Retinal pigment epithelial cell (primary cell): Measurements from ENCODE around the gene NRK.
"Not testable (repeated sequence)": the region's sequence is repeated elsewhere in the genome, so short reads cannot be mapped to it uniquely, and the experiment has no call there.

Source experiments
- DNase-seq: peaks from one replicate; pipeline ENCODE4 v3.0.0-alpha.2; 2010; ENCODE audit warnings: low read depth
- H3K4me3 ChIP-seq: 2 replicates; pipeline ENCODE4 v1.5.1; 2011; ENCODE audit warnings: mild to moderate bottlenecking, low read length, control low read depth, moderate library complexity
- CTCF ChIP-seq: conservative IDR thresholded peaks from 2 replicates; pipeline ENCODE4 v1.5.1; 2011; ENCODE audit warnings: low read depth, low read length, control low read depth, inconsistent platforms

The NRK gene

GRCh38 chrX:105822138-105823091 is at the start of gene NRK:
NRK (plus strand) TSS chrX:105822539; CDS start chrX:105822846, 307 bp downstream.
- DNase-seq, result no peak
- peak; percentile 32 for TF ChIP-seq CTCF
- peak within 1 kb of the TSS; percentile 54 for H3K4me3 ChIP-seq

- no peak for TF ChIP-seq CTCF
Measured at GRCh38 chrX:105773801-105774200, 48.5 kb upstream of the NRK start.

GRCh38 chrX:105775679-105776078 is 46.7 kb upstream of the NRK start:
- no peak for DNase-seq
- TF ChIP-seq CTCF, result no peak
- no peak overlapping the region for H3K4me3 ChIP-seq

More at GRCh38 chrX:105773801-105774200, 48.5 kb upstream of the NRK start:
- DNase-seq, result no peak
- no peak overlapping the region for H3K4me3 ChIP-seq

GRCh38 chrX:105781804-105782203 is 40.5 kb upstream of the NRK start:
- TF ChIP-seq CTCF, result no peak
- no peak for DNase-seq
- no peak overlapping the region for H3K4me3 ChIP-seq

GRCh38 chrX:105796877-105797276 is 25.5 kb upstream of the NRK start:
- H3K4me3 ChIP-seq, DNase-seq: not testable (repeated sequence)

GRCh38 chrX:105803891-105804290 is 18.4 kb upstream of the NRK start:
- no peak for DNase-seq
- no peak for TF ChIP-seq CTCF
- no peak overlapping the region for H3K4me3 ChIP-seq

- not testable (repeated sequence) for DNase-seq
Measured at GRCh38 chrX:105805655-105806054, 16.7 kb upstream of the NRK start.

GRCh38 chrX:105816517-105816916 is 5.8 kb upstream of the NRK start:
- no peak overlapping the region for H3K4me3 ChIP-seq
- no peak for DNase-seq
- TF ChIP-seq CTCF, result no peak

More at GRCh38 chrX:105805655-105806054, 16.7 kb upstream of the NRK start:
- not testable (repeated sequence) for H3K4me3 ChIP-seq
